ENCODE results near the gene CLEC7A.

GRCh38 chr12:10142976-10143589 is 13.1 kb upstream of the CLEC7A start:
- TF ChIP-seq CTCF (IDR thresholded peaks at IDR 0.05; ENCODE audit: insufficient read depth, low read length) (no peak), POLR2AphosphoS5 (IDR thresholded peaks at IDR 0.05; ENCODE audit: low read depth) (no peak), REST (IDR thresholded peaks at IDR 0.05; ENCODE audit: insufficient replicate concordance, low read depth) (no peak)
